ENCODE results near the gene BCL7C. TPM values are rescaled to one million over a fixed set of nuclear protein-coding genes. Genes with fewer than 3 reads are reported as not detected.
"Not testable (repeated sequence)": the region's sequence is repeated elsewhere in the genome, so short reads cannot be mapped to it uniquely, and the experiment has no call there.

The BCL7C gene
- 10 to 100 TPM; 25.6 to 26.8 TPM for total RNA-seq

- Mint-ChIP-seq H3K36me3 (peaks cover 11% of the 10 kb centered on the region), H3K9me3 (ENCODE audit: low read depth) (no peaks in the 10 kb centered on the region), H3K4me3 (peak within 1 kb of the TSS; percentile 85), H3K27ac (peak within 1 kb of the TSS; percentile 75), H3K4me1 (peaks cover 41% of the 10 kb centered on the region), H3K27me3 (no peaks in the 10 kb centered on the region)
- CTCF ChIA-PET = interaction anchor here (1.3 to 4.3 kb wide), 3 partner anchors 8 to 48 kb away, joined by 3 to 24 read pairs (median 4); no protein-coding TSS in a partner anchor
- ATAC-seq (peak; percentile 91), DNase-seq (peak; percentile 90)
Measured at GRCh38 chr16:30893744-30894539, at the start of gene BCL7C. TSS of gene BCL7C (minus strand) at chr16:30894077. CDS start at chr16:30893944, 133 bp downstream.

DNA sequence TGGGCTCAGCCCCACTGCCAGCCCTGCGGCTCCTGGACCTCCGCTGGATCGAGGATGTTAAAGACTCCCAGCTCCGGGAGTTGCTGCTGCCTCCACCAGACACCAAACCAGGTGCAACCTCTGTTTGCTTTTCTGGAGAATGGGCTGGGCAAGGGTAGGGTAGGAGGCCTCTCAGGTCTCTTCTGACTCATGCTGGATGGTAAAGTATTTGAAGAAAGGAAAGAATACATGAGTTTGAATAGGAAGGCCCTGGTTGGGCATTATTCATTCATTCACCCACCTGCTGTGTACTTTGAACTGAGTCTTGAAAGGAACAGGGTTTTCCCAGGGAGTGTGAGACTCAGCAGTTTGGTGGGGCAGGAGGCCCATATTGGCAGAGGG is 48.5 kb upstream of the BCL7C start:
- peak overlapping the region; percentile 69 for H3K4me3 Mint-ChIP-seq
- no peaks in the 10 kb centered on the region for H3K27me3 Mint-ChIP-seq
- H3K9me3 Mint-ChIP-seq (ENCODE audit: low read depth) = no peaks in the 10 kb centered on the region
- H3K36me3 Mint-ChIP-seq = peaks cover 22% of the 10 kb centered on the region
- peak overlapping the region; percentile 80 for H3K27ac Mint-ChIP-seq
- peaks cover 36% of the 10 kb centered on the region for H3K4me1 Mint-ChIP-seq
- CTCF ChIA-PET = interaction anchor here (0.6 to 5.2 kb wide), 33 partner anchors 8 to 1168 kb away, joined by 3 to 68 read pairs (median 4); partner anchors contain the start of genes KAT8, PHKG2, PRR14 and SETD1A
- DNase-seq (no peak), ATAC-seq (no peak)

DNA sequence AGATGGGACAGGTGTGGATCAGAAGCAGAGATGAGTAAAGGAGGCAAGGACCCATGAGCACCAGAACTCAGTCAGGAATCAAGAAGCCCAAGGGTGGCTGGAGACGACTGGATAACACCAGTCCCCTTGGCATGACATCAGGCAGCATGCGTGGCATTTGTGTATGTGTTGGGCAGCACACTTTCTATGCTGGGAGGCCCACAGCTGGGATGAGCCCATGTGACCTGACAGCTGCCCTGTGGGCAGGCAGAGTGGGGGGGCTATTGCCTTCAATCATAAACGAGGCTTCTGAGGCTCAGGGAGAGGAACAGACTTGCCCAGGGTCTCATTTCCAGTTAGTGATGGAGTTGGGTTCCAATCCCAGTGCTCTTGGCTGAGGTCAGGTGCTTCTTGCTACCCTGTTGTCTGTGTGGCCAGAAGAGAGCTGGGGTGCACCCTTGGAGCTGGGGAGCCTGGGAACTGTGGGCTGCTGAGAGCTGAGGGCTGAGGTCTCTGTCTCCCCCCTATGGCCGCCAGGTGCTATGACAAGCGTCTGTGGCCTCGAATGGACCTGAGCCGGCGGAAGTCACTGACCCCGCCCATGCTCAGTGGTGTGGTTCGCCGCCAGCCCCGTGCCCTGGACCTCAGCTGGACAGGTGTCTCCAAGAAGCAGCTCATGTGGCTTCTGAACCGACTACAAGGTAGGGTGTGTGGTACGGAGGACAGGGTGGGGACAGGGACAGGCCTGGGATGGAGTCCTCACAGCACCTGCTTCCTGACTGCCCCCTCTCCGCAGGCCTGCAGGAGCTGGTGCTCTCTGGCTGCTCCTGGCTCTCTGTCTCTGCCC is 47.9 kb upstream of the BCL7C start:
- Mint-ChIP-seq H3K36me3 (peaks cover 22% of the 10 kb centered on the region), H3K9me3 (ENCODE audit: low read depth) (no peaks in the 10 kb centered on the region), H3K4me3 (peak overlapping the region; percentile 69), H3K27ac (peak overlapping the region; percentile 80), H3K4me1 (peaks cover 41% of the 10 kb centered on the region), H3K27me3 (no peaks in the 10 kb centered on the region)
- CTCF ChIA-PET = interaction anchor here (0.6 to 5.2 kb wide), 42 partner anchors 9 to 1167 kb away, joined by 3 to 68 read pairs (median 4); partner anchors contain the start of genes KAT8, PHKG2, PRR14 and SETD1A
- DNase-seq = peak; percentile 86
- ATAC-seq = peak; percentile 96

DNA sequence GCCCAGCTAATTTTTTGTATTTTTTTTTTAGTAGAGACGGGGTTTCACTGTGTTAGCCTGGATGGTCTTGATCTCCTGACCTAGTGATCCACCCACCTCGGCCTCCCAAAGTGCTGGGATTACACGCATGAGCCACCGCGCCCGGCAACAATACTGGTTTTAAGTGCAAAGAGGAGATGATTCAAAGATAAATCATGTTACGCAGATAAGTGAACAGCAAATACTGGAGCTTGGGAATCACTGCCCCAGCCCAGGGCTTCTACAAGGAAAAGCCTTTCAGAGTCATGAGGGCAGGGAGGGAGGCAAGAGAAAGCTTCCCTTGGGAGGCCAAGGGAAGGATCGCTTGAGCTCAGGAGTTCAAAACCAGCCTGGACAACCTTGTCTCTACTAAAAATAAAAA is 45.7 kb upstream of the BCL7C start:
- H3K27me3 Mint-ChIP-seq; DNase-seq; H3K9me3 Mint-ChIP-seq (ENCODE audit: low read depth); ATAC-seq; H3K27ac Mint-ChIP-seq; H3K4me3 Mint-ChIP-seq: not testable (repeated sequence)
- CTCF ChIA-PET = interaction anchor here (1.0 to 4.0 kb wide), 4 partner anchors 14 to 203 kb away, joined by 4 to 68 read pairs (median 6); no protein-coding TSS in a partner anchor
- Mint-ChIP-seq H3K36me3 (peaks cover 17% of the 10 kb centered on the region), H3K4me1 (peaks cover 50% of the 10 kb centered on the region)

DNA sequence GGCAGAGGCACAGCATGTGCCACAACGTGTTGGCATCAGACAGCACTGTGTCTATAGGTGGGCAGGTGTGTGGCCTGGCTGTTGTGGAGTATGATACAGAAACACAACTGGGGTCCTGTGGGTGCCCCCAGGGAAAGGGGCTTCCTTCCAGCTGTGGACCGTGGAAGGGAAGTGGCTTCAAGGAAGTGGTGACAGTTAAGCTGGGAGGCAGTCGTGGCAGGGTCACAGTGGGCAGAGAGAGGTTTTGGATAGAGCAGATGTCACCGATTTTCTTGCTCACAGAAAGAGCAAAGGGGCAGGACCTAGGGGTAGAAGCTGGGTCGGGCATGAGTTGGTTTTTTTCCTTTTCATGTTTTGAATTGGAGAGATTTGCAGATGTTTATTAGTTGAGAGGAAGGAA is 43.8 kb upstream of the BCL7C start:
- H3K9me3 Mint-ChIP-seq (ENCODE audit: low read depth) = no peaks in the 10 kb centered on the region
- peak overlapping the region; percentile 69 for H3K27ac Mint-ChIP-seq
- no peaks in the 10 kb centered on the region for H3K27me3 Mint-ChIP-seq
- ATAC-seq = no peak
- peaks cover 43% of the 10 kb centered on the region for H3K4me1 Mint-ChIP-seq
- CTCF ChIA-PET = interaction anchor here (0.9 to 1.4 kb wide), 2 partner anchors 16 to 93 kb away, joined by 4 to 5 read pairs; no protein-coding TSS in a partner anchor
- no peak overlapping the region for H3K4me3 Mint-ChIP-seq
- DNase-seq = no peak
- peaks cover 6% of the 10 kb centered on the region for H3K36me3 Mint-ChIP-seq

DNA sequence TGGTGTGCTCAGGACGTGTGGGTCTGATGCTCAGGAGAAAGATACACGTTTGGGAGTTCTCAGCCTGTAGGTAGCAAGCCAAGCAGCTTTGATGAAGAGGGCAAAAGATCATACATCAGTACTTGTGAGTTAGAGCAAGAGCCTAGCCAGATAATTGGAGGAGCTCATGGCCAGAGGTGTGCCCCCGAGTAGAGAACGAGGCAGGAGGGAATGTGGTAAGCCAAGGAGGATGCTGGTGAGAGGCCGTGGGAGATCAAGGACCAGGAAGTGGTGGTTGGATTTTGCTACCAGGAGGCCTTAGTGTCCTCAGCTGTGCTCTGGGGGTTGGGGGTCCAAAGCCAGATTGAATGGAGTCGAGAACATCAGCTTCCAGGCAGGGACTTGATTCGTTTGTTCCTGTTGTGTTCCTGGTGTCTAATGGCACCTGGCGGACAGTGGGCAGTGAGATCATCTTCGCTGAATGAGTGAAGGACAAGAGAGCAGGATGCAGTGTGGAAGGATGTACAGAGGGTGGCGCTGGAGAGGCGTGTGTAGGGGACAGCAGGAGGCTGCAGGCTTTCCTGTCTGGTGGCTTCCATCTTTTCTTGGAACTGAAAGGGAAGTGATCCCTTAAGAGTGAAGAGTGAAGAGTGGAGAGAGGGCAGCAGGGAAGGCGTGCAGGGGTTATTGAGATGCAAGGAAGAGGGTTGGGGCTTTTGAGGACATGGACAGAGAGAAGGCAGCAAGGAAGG is 41.1 kb upstream of the BCL7C start:
- peak; percentile 59 for ATAC-seq
- Mint-ChIP-seq H3K27me3 (no peaks in the 10 kb centered on the region), H3K27ac (no peak overlapping the region), H3K4me1 (peaks cover 26% of the 10 kb centered on the region), H3K9me3 (ENCODE audit: low read depth) (no peaks in the 10 kb centered on the region), H3K4me3 (no peak overlapping the region), H3K36me3 (peaks cover 8% of the 10 kb centered on the region)
- CTCF ChIA-PET = interaction anchor here (0.8 to 2.4 kb wide), 8 partner anchors 9 to 526 kb away, joined by 3 to 13 read pairs (median 4); no protein-coding TSS in a partner anchor
- peak; percentile 68 for DNase-seq

DNA sequence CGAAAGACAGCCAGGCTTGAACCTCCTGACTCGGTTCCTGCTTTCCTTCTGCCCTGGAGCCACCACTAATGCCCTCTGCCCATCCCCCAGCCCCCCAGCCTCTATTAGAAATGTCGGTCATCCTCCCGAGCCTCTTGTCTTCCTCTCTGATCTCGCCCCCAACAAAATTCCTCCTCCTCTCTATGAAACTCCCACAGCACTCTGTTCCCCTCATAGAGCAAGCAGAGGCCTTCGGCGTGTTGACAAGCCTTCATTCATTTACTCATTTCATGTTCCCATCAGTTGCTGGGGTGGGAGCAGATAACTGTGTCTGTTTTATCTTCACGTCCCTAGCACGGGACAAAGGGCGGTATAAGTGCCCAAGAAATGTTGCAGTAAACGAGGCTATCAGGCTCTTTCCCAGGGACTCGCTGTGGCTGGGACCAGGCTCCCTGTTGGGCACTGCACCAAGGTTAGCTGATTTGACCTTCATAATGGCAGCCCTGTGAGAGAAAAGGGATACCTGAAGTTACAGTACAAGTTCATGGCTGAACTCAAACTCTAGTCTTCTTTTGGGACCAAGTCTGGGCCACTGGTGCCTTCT is 37.3 kb upstream of the BCL7C start:
- peaks cover 20% of the 10 kb centered on the region for H3K4me1 Mint-ChIP-seq
- H3K9me3 Mint-ChIP-seq (ENCODE audit: low read depth) = no peaks in the 10 kb centered on the region
- H3K27me3 Mint-ChIP-seq = no peaks in the 10 kb centered on the region
- CTCF ChIA-PET = interaction anchor here (4.0 kb wide), 1 partner anchor 11 kb away, joined by 23 read pairs; no protein-coding TSS in a partner anchor
- peaks cover 6% of the 10 kb centered on the region for H3K36me3 Mint-ChIP-seq
- ATAC-seq (no peak), DNase-seq (no peak)
- no peak overlapping the region for H3K4me3 Mint-ChIP-seq
- no peak overlapping the region for H3K27ac Mint-ChIP-seq

- no peaks in the 10 kb centered on the region for H3K9me3 Mint-ChIP-seq (ENCODE audit: low read depth)
- no peak overlapping the region for H3K27ac Mint-ChIP-seq
- CTCF ChIA-PET = interaction anchor here (4.0 kb wide), 1 partner anchor 12 kb away, joined by 23 read pairs; no protein-coding TSS in a partner anchor
- no peaks in the 10 kb centered on the region for H3K27me3 Mint-ChIP-seq
- H3K4me1 Mint-ChIP-seq = peaks cover 21% of the 10 kb centered on the region
- H3K36me3 Mint-ChIP-seq = peaks cover 6% of the 10 kb centered on the region
- no peak for ATAC-seq
- no peak overlapping the region for H3K4me3 Mint-ChIP-seq
- DNase-seq = no peak
Measured at GRCh38 chr16:30930160-30930571, 36.3 kb upstream of the BCL7C start.

GRCh38 chr16:30929167-30929566 is 35.3 kb upstream of the BCL7C start:
- no peak overlapping the region for H3K4me3 Mint-ChIP-seq
- CTCF ChIA-PET = interaction anchor here (5.3 kb wide), 1 partner anchor 14 kb away, joined by 38 read pairs; no protein-coding TSS in a partner anchor
- peak; percentile 38 for ATAC-seq
- H3K36me3 Mint-ChIP-seq = peaks cover 6% of the 10 kb centered on the region
- no peak overlapping the region for H3K27ac Mint-ChIP-seq
- no peaks in the 10 kb centered on the region for H3K27me3 Mint-ChIP-seq
- peaks cover 19% of the 10 kb centered on the region for H3K4me1 Mint-ChIP-seq
- peak; percentile 60 for DNase-seq
- no peaks in the 10 kb centered on the region for H3K9me3 Mint-ChIP-seq (ENCODE audit: low read depth)

DNA sequence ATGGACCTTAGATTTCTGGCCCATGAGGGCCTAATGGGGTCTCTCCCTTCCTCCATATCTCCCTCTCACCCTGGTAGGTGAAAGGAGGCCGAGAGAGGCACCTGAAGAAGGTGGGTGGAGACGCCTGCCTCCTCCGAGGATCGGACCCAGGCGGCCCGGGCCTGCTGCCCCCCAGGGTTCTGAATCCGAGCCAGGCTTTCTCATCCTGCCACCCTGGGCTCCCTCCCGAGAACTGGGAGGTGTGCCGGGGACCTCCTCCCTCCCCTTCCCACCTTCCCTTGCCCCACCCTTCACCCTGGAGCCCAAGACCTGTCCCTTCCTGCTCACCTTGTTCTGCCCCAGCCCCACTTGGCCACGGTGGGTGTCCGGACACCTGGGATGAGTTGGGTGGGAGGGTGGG is 34.5 kb upstream of the BCL7C start:
- CTCF ChIA-PET = interaction anchor here (5.3 kb wide), 1 partner anchor 14 kb away, joined by 38 read pairs; no protein-coding TSS in a partner anchor
- no peaks in the 10 kb centered on the region for H3K9me3 Mint-ChIP-seq (ENCODE audit: low read depth)
- no peaks in the 10 kb centered on the region for H3K27me3 Mint-ChIP-seq

DNA sequence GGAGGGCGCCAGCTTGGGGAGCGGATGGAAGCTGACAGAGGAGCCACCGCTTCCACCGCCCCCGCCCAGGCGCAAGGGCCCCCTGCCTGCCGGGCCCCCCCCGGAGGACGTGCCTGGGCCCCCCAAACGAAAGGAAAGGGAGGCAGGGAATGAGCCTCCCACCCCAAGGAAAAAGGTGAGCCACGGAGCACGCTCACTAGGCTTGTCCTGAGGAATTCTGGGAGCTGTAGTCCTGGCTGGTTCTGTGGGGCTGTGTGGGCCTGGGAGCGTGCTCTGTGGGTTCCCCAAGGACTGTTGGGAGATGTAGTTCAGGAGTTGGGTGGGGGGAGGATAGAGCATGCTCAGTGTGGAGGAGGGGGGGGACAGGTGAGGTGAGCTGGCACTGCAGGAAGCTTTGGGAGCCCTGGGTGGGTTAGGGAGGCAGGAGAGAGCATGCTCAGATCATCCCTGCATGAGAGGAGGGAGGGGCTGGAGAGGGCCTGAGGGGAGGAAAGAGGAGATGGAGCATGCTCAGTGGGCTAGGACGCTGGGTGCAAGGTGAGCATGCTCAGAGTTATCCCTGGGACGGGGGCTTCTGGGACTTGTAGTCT is 34.0 kb upstream of the BCL7C start:
- Mint-ChIP-seq H3K9me3 (ENCODE audit: low read depth) (no peaks in the 10 kb centered on the region), H3K27ac (no peak overlapping the region), H3K4me3 (no peak overlapping the region), H3K36me3 (peaks cover 6% of the 10 kb centered on the region), H3K4me1 (peaks cover 19% of the 10 kb centered on the region), H3K27me3 (no peaks in the 10 kb centered on the region)
- CTCF ChIA-PET = interaction anchor here (1.0 to 5.3 kb wide), 2 partner anchors 15 to 26 kb away, joined by 3 to 38 read pairs; no protein-coding TSS in a partner anchor
- ATAC-seq = no peak
- DNase-seq = peak; percentile 55

More for the DNA sequence above, 34.5 kb upstream of the BCL7C start:
- Mint-ChIP-seq H3K4me3 (no peak overlapping the region), H3K27ac (no peak overlapping the region), H3K4me1 (peaks cover 19% of the 10 kb centered on the region), H3K36me3 (peaks cover 6% of the 10 kb centered on the region)
- DNase-seq (no peak), ATAC-seq (no peak)
